GM04504 (cell line): ENCODE measurements around the gene SCNM1.
A peak's percentile ranks its signal among the peaks of the same experiment; 100 is the strongest.

Experiments
- DNase-seq: peaks from one replicate; pipeline ENCODE4 v3.0.0-alpha.2; 2012; ENCODE audit warnings: low read depth

SCNM1 gene

GRCh38 chr1:151165738-151166504 is at the start of gene SCNM1, which contains the start of gene LYSMD1:
TSS of gene SCNM1 (plus strand) at chr1:151166144. CDS start at chr1:151166153, 9 bp downstream.
TSS of gene LYSMD1 (minus strand) at chr1:151165902. CDS start at chr1:151165258, 644 bp downstream.
- DNase-seq: peak; percentile 99

- no peak for DNase-seq
These were observed 41.1 kb upstream of the SCNM1 start for GRCh38 chr1:151124763-151125403.

- DNase-seq: no peak
These were observed 37.1 kb upstream of the SCNM1 start for GRCh38 chr1:151128800-151129199.

- peak; percentile 66 for DNase-seq
These were observed 34.9 kb upstream of the SCNM1 start for GRCh38 chr1:151130987-151131586.

- no peak for DNase-seq
These were observed 34.1 kb upstream of the SCNM1 start for GRCh38 chr1:151131701-151132334.

GRCh38 chr1:151132335-151133017 is 33.5 kb upstream of the SCNM1 start:
- no peak for DNase-seq

- no peak for DNase-seq
These were observed 32.7 kb upstream of the SCNM1 start for GRCh38 chr1:151133018-151133806.

GRCh38 chr1:151134396-151134795 is 31.5 kb upstream of the SCNM1 start:
- DNase-seq: no peak

GRCh38 chr1:151134991-151135390 is 31.0 kb upstream of the SCNM1 start:
- DNase-seq: no peak

- no peak for DNase-seq
These were observed 30.2 kb upstream of the SCNM1 start for GRCh38 chr1:151135433-151136385.

GRCh38 chr1:151137789-151138188 is 28.2 kb upstream of the SCNM1 start:
- DNase-seq: no peak

- no peak for DNase-seq
These were observed 23.4 kb upstream of the SCNM1 start for GRCh38 chr1:151142411-151143056.

GRCh38 chr1:151143057-151143435 is 22.9 kb upstream of the SCNM1 start:
- DNase-seq: no peak

GRCh38 chr1:151143986-151144385 is 22.0 kb upstream of the SCNM1 start:
- DNase-seq: no peak

GRCh38 chr1:151144474-151145303 is 21.3 kb upstream of the SCNM1 start:
- DNase-seq: no peak

- DNase-seq: no peak
These were observed 20.5 kb upstream of the SCNM1 start for GRCh38 chr1:151145304-151146071.

GRCh38 chr1:151146072-151146411 is 19.9 kb upstream of the SCNM1 start:
- DNase-seq: no peak
